ENCODE measurements around the gene LCE5A.

DNA sequence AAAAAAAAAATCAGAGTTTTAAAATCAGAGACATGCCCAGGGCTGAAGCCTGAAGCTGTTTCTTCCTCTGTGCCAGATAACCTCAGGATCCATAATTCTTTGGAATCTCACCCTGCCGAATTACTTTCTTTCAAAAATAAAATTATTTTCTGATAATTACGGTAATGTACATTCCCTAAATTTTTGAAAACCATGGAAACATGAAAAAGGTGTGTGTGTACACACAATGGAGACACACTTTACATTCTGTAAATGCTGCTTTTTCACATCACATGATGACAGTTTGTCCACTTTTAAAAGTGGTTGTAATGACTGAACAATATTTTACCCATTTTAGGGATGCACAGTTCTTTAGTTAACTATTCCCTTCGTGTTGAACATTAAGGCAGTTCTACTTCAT, 25.2 kb downstream of the LCE5A start:
- TF ChIP-seq EZH2phosphoT487 (IDR thresholded peaks at IDR 0.05; ENCODE audit: insufficient read depth, low read depth) (no peak), EZH2 (IDR thresholded peaks at IDR 0.05; ENCODE audit: insufficient read depth, poor library complexity, severe bottlenecking) (no peak)
